Endothelial cell of umbilical vein (primary cell): Measurements from ENCODE around the gene DMD. TPM values are rescaled to one million over a fixed set of nuclear protein-coding genes. Genes with fewer than 3 reads are reported as not detected.

Experiments
- BruUV-seq: library from RNA; stranded (reverse); fragments of 400-500 nt; replicated peaks from 2 replicates; lab custom pipeline; 2021; lab: Mats Ljungman, UMichigan
- CTCF ChIA-PET: fragments of 300-600, 350-600 bp; sonication (Branson Sonifier 250); formaldehyde crosslinking; loops from one replicate; lab custom pipeline; 2021; ENCODE audit warnings: antibody characterized with exemption, inconsistent platforms; lab: Charles Lee
- POLR2A ChIA-PET: fragments of 300-600, 350-600 bp; sonication (Branson Sonifier 250); formaldehyde crosslinking; loops from one replicate; lab custom pipeline; 2021; ENCODE audit warnings: antibody characterized with exemption, inconsistent platforms; lab: Charles Lee
- DNase-seq: peaks from one replicate; pipeline ENCODE4 v3.0.0-alpha.2; 2011; ENCODE audit warnings: low read depth, low spot score
- FAIRE-seq: peaks from 2 replicates; lab custom pipeline; 2011; peaks lifted over from hg19 to GRCh38; lab: Jason Lieb, UNC
- H2AFZ ChIP-seq: 2 replicates; pipeline ENCODE4 v1.6.0; 2012; ENCODE audit warnings: low read depth, low read length, control low read depth, inconsistent platforms
- H3K27ac ChIP-seq: 2 replicates; pipeline ENCODE4 v1.5.1; 2011; ENCODE audit warnings: low read depth, mild to moderate bottlenecking, control low read depth, low read length, moderate library complexity; ENCODE audit not compliant: insufficient read depth
- H3K27me3 ChIP-seq, 2 experiments: 2 replicates each; pipeline versions ENCODE4 v1.6.0 to v1.6.1; 2011; ENCODE audit warnings: low read length in 2 of 2, mixed read lengths in 1 of 2; ENCODE audit not compliant: control insufficient read depth in 2 of 2, insufficient read depth in 2 of 2
- H3K36me3 ChIP-seq, 2 experiments: 2 replicates in 1 of 2; 3 replicates in 1 of 2; pipeline ENCODE4 v1.5.1; 2011; ENCODE audit warnings: low read length in 2 of 2, mild to moderate bottlenecking in 1 of 2, moderate library complexity in 1 of 2; ENCODE audit not compliant: control insufficient read depth in 2 of 2, insufficient read depth in 2 of 2; ENCODE audit errors: extremely low read depth in 1 of 2
- H3K4me1 ChIP-seq: 3 replicates; pipeline ENCODE4 v1.5.1; 2011; ENCODE audit warnings: mild to moderate bottlenecking, low read length; ENCODE audit not compliant: control insufficient read depth, insufficient read depth; ENCODE audit errors: extremely low read depth
- H3K4me2 ChIP-seq: 2 replicates; pipeline ENCODE4 v1.6.1; 2011; ENCODE audit warnings: low read length, control low read depth, mixed read lengths; ENCODE audit not compliant: insufficient read depth
- H3K4me3 ChIP-seq, 3 experiments: fragments of 200-600 bp in 1 of 3; sonication (generic), shearing (Covaris generic) in 1 of 3; replicated peaks in 1 of 3; 2 replicates each; pipeline ENCODE4 v1.5.1; 2011 to 2016; ENCODE audit warnings: control low read depth in 3 of 3, low read length in 3 of 3, mild to moderate bottlenecking in 2 of 3, inconsistent platforms in 1 of 3, low read depth in 1 of 3, moderate library complexity in 1 of 3; ENCODE audit not compliant: insufficient read depth in 1 of 3
- H3K79me2 ChIP-seq: 2 replicates; pipeline ENCODE4 v1.6.0; 2012; ENCODE audit warnings: low read length, inconsistent platforms; ENCODE audit not compliant: control insufficient read depth, insufficient read depth
- H3K9ac ChIP-seq: replicated peaks from 2 replicates; pipeline ENCODE3; 2011; ENCODE audit warnings: low read length, control low read depth; ENCODE audit not compliant: insufficient read depth; ENCODE audit errors: extremely low read depth
- H3K9me1 ChIP-seq: replicated peaks from 3 replicates; pipeline ENCODE4 v1.6.0; 2011; ENCODE audit warnings: mild to moderate bottlenecking, low read length; ENCODE audit not compliant: control insufficient read depth, insufficient read depth; ENCODE audit errors: extremely low read depth
- H3K9me3 ChIP-seq: replicated peaks from 2 replicates; pipeline ENCODE4 v1.5.1; 2012; ENCODE audit warnings: low read length, inconsistent platforms; ENCODE audit not compliant: control insufficient read depth, insufficient read depth
- H4K20me1 ChIP-seq: replicated peaks from 2 replicates; pipeline ENCODE3; 2011; ENCODE audit warnings: mild to moderate bottlenecking, low read length; ENCODE audit not compliant: control insufficient read depth, insufficient read depth; ENCODE audit errors: extremely low read depth
- CTCF ChIP-seq, 2 donors: IDR thresholded peaks; 1 replicate in 1 of 2; 2 replicates in 1 of 2; pipeline ENCODE4 v1.5.1; 2011; ENCODE audit warnings: low read length in 2 of 2, mild to moderate bottlenecking in 2 of 2, moderate library complexity in 2 of 2, control low read depth in 1 of 2, inconsistent platforms in 1 of 2, low read depth in 1 of 2; ENCODE audit not compliant: insufficient read depth in 1 of 2; ENCODE audit errors: extremely low read depth in 1 of 2
- EZH2 ChIP-seq: IDR thresholded peaks from 2 replicates; pipeline ENCODE4 v1.6.1; 2012; ENCODE audit warnings: borderline replicate concordance, low read depth, mild to moderate bottlenecking, moderate library complexity, low read length, inconsistent platforms; ENCODE audit not compliant: severe bottlenecking
- FOS ChIP-seq: IDR thresholded peaks from 2 replicates; pipeline ENCODE4 v1.6.1; 2011; ENCODE audit warnings: mild to moderate bottlenecking, low read length, moderate library complexity, borderline replicate concordance; ENCODE audit not compliant: insufficient read depth
- GATA2 ChIP-seq: IDR thresholded peaks from 2 replicates; pipeline ENCODE4 v1.7.0; 2011; ENCODE audit warnings: low read depth, mild to moderate bottlenecking, moderate library complexity, mixed read lengths, low read length; ENCODE audit not compliant: insufficient read length, insufficient read depth
- JUN ChIP-seq: IDR thresholded peaks from 2 replicates; pipeline ENCODE4 v1.6.1; 2011; ENCODE audit warnings: borderline replicate concordance, low read depth; ENCODE audit not compliant: insufficient read length, insufficient read depth
- MAX ChIP-seq: IDR thresholded peaks from 2 replicates; pipeline ENCODE4 v1.6.1; 2011; ENCODE audit not compliant: insufficient read depth, insufficient read length
- MYC ChIP-seq: IDR thresholded peaks from one replicate; pipeline ENCODE4 v1.6.1; 2011; ENCODE audit warnings: mild to moderate bottlenecking, low read depth, low read length
- POLR2A ChIP-seq: IDR thresholded peaks from 2 replicates; pipeline ENCODE4 v1.6.1; 2012; ENCODE audit warnings: low read depth, mild to moderate bottlenecking, control low read depth, low read length
- POLR2AphosphoS5 ChIP-seq: IDR thresholded peaks from 2 replicates; pipeline ENCODE4 v1.6.1; 2012; ENCODE audit warnings: low read depth, mild to moderate bottlenecking, control low read depth, low read length, moderate library complexity; ENCODE audit not compliant: insufficient read depth
- dilution Hi-C: fragments of 300-500 bp; cut with MboI; formaldehyde crosslinking; loops from one replicate; pipeline ENCODE4 v1.15.0; 2019; ENCODE audit warnings: low sequenced_read_pairs; ENCODE audit not compliant: extremely low pct_ligation_motif_present
- intact Hi-C: fragments of 100-400 bp; cut with micrococcal nuclease; formaldehyde crosslinking; loops from one replicate; pipeline ENCODE4 v1.10.0; 2022
- polyA plus RNA-seq, 4 experiments: library from polyadenylated mRNA; depleted of rRNA in 3 of 4; stranded (reverse) in 3 of 4; unstranded in 1 of 4; fragments of >200 nt; gene quantifications; 2 replicates each; pipeline versions ENCODE4 v1.2.1 to v1.2.3, GENCODE V29; 2011 to 2012; ENCODE audit warnings: missing spikeins in 1 of 4
- total RNA-seq: library from RNA; stranded (reverse); gene quantifications from 2 replicates; pipeline ENCODE4 v1.2.3, GENCODE V29; 2021

Gene DMD
- total and polyA plus RNA-seq, 2 donors (not counting 3 experiments of a cell fraction or from before 2014, with no cell fraction given), result 7.3 to 9.0 TPM

- intact Hi-C loops, result no loop called here
- no peak for TF ChIP-seq MAX
- no peak for TF ChIP-seq FOS
- TF ChIP-seq POLR2A, result no peak
- no peak for TF ChIP-seq GATA2
- TF ChIP-seq MYC, result no peak
- TF ChIP-seq EZH2, result no peak
- TF ChIP-seq JUN, result no peak
- no peak for TF ChIP-seq POLR2AphosphoS5
- no peak for TF ChIP-seq CTCF (IDR thresholded peaks at IDR 0.05; ENCODE audit: extremely low read depth in 1 of 2, insufficient read depth in 1 of 2, low read depth in 1 of 2, low read length in 2 of 2)
- Histone ChIP-seq H2AFZ (no peak overlapping the region), H3K9me1 (no peaks in the 10 kb centered on the region), H3K27ac (no peak overlapping the region), H3K4me1 (no peaks in the 10 kb centered on the region), H3K36me3 (no peaks in the 10 kb centered on the region), H3K27me3 (no peaks in the 10 kb centered on the region), H3K9ac (no peak overlapping the region), H3K9me3 (no peaks in the 10 kb centered on the region), H3K79me2 (no peaks in the 10 kb centered on the region), H3K4me2 (no peak overlapping the region), H4K20me1 (no peaks in the 10 kb centered on the region), H3K4me3 (no peak overlapping the region)
- FAIRE-seq (no peak), DNase-seq (no peak)
- POLR2A ChIA-PET, result no interaction called here
- CTCF ChIA-PET, result no interaction called here
- BruUV-seq, result no TSS peak
- dilution Hi-C loops, result no loop called here
Observed at GRCh38 chrX:32016195-32016594, 1195.2 kb downstream of the DMD start.
